MM.1S (cell line): ENCODE results near the gene MYL4.

ENCODE experiments used
- DNase-seq: peaks from one replicate; pipeline ENCODE4 v3.0.0-alpha.2; 2015
- H2AFZ ChIP-seq: fragments of 300-600 bp; sonication (generic); 2 replicates; pipeline ENCODE4 v1.6.0; 2016; ENCODE audit warnings: antibody characterized with exemption, low read length
- H3F3A ChIP-seq: fragments of 300-600 bp; sonication (generic); 2 replicates; pipeline ENCODE4 v1.6.1; 2016; ENCODE audit warnings: mild to moderate bottlenecking, antibody characterized with exemption, low read length, moderate library complexity, mixed read lengths; ENCODE audit not compliant: insufficient read depth
- H3K27ac ChIP-seq: fragments of 300-600 bp; sonication (generic); 2 replicates; pipeline ENCODE4 v1.5.1; 2016; ENCODE audit warnings: mild to moderate bottlenecking, low read length
- H3K27me3 ChIP-seq: fragments of 300-600 bp; sonication (generic); replicated peaks from 2 replicates; pipeline ENCODE4 v1.6.0; 2016; ENCODE audit warnings: low read length; ENCODE audit not compliant: insufficient read depth
- H3K36me3 ChIP-seq: fragments of 300-600 bp; sonication (generic); replicated peaks from 2 replicates; pipeline ENCODE4 v1.6.1; 2016; ENCODE audit warnings: mild to moderate bottlenecking, low read length, mixed read lengths; ENCODE audit not compliant: insufficient read depth
- H3K4me1 ChIP-seq: fragments of 300-600 bp; sonication (generic); 2 replicates; pipeline ENCODE4 v1.6.1; 2016; ENCODE audit warnings: low read length, mixed read lengths
- H3K4me2 ChIP-seq: fragments of 300-600 bp; sonication (generic); 2 replicates; pipeline ENCODE4 v1.6.0; 2016; ENCODE audit warnings: low read depth, low read length
- H3K4me3 ChIP-seq: fragments of 300-600 bp; sonication (generic); 2 replicates; pipeline ENCODE4 v1.5.1; 2016; ENCODE audit warnings: low read length, mixed read lengths
- H3K79me2 ChIP-seq: fragments of 300-600 bp; sonication (generic); 2 replicates; pipeline ENCODE4 v1.6.1; 2016; ENCODE audit warnings: mixed run types, low read length, mixed read lengths
- H3K9ac ChIP-seq: fragments of 300-600 bp; sonication (generic); 2 replicates; pipeline ENCODE4 v1.6.1; 2016; ENCODE audit warnings: low read length, mixed read lengths
- H3K9me2 ChIP-seq: fragments of 300-600 bp; sonication (generic); replicated peaks from 2 replicates; pipeline ENCODE4 v1.6.1; 2016; ENCODE audit warnings: mild to moderate bottlenecking, low read length, mixed read lengths; ENCODE audit not compliant: insufficient read depth
- H3K9me3 ChIP-seq: fragments of 300-600 bp; sonication (generic); replicated peaks from 2 replicates; pipeline ENCODE4 v1.6.1; 2016; ENCODE audit warnings: mild to moderate bottlenecking, low read length, mixed read lengths; ENCODE audit not compliant: insufficient read depth
- H4K20me1 ChIP-seq: fragments of 300-600 bp; sonication (generic); 2 replicates; pipeline ENCODE4 v1.6.1; 2016; ENCODE audit warnings: mild to moderate bottlenecking, low read length, moderate library complexity, mixed read lengths; ENCODE audit not compliant: insufficient read depth
- EZH2 ChIP-seq: fragments of 300-600 bp; sonication (generic); optimal IDR thresholded peaks from 2 replicates; pipeline ENCODE3; 2017; ENCODE audit warnings: low read depth, mild to moderate bottlenecking, antibody characterized with exemption, low read length, mixed read lengths
- EZH2phosphoT487 ChIP-seq: fragments of 300-600 bp; sonication (generic); IDR thresholded peaks from 2 replicates; pipeline ENCODE4 v1.6.1; 2018; ENCODE audit warnings: antibody characterized with exemption, low read length
- TF ChIP-seq, protein P1 (sequence below): fragments of 300-600 bp; sonication (generic); IDR thresholded peaks from 2 replicates; pipeline ENCODE4 v1.5.1; 2016; ENCODE audit warnings: antibody characterized with exemption, low read length, mixed read lengths

MYL4 gene

DNA sequence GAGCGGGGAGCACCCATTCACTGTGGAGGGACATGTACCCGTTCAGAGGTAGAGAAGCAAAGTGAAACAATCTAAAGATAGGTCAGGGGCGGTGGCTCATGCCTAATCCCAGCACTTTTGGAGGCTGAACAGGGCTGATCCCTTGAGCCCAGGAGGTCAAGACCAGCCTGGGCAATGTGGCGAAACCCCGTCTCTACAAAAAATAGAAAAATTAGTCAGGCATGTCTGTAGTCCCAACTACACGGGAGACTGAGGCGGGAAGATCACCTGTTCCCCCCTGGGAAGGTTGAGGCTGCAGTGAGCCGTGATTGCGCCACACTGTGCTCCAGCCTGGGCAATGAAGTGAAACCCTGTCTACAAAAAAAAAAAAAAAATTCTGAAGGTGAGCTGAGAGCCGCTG lies 21.7 kb downstream of the MYL4 start:
- Histone ChIP-seq H3K9ac (peak overlapping the region; percentile 20; the same call in 1 of the 2 replicates), H3K79me2 (no peaks in the 10 kb centered on the region), H3K27me3 (no peaks in the 10 kb centered on the region), H3K9me2 (no peaks in the 10 kb centered on the region), H3K4me2 (peak overlapping the region; percentile 97), H4K20me1 (no peaks in the 10 kb centered on the region), H3K36me3 (no peaks in the 10 kb centered on the region), H3K4me1 (peaks cover 8% of the 10 kb centered on the region), H2AFZ (peak overlapping the region; percentile 84), H3K27ac (no peak overlapping the region), H3K4me3 (peak overlapping the region; percentile 64), H3K9me3 (no peaks in the 10 kb centered on the region), H3F3A (no peaks in the 10 kb centered on the region)
- no peak for TF ChIP-seq EZH2phosphoT487
- peak; percentile 39 for DNase-seq

DNA sequence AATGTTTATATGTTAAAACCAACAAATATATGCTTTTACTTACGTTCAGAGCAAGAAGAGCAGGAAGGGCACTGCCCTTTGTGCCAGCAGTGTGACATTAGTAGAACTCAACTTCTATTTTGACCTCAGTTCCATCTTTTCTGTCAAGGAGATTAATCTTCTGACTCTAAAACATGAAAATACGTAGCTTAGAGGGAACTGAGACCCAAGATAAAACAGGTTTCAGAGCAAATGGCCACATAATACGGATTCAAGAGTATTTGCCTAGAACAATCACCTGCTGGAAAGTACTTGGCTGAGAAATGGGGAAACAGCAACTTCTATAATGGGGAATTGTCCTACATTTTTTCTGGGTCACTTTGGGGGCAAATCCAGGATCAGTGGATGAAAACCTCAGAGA lies 22.2 kb downstream of the MYL4 start:
- peak overlapping the region; percentile 97 for H3K4me2 ChIP-seq
- TF ChIP-seq EZH2phosphoT487 (no peak), EZH2 (no peak)
- TF ChIP-seq, protein P1, sequence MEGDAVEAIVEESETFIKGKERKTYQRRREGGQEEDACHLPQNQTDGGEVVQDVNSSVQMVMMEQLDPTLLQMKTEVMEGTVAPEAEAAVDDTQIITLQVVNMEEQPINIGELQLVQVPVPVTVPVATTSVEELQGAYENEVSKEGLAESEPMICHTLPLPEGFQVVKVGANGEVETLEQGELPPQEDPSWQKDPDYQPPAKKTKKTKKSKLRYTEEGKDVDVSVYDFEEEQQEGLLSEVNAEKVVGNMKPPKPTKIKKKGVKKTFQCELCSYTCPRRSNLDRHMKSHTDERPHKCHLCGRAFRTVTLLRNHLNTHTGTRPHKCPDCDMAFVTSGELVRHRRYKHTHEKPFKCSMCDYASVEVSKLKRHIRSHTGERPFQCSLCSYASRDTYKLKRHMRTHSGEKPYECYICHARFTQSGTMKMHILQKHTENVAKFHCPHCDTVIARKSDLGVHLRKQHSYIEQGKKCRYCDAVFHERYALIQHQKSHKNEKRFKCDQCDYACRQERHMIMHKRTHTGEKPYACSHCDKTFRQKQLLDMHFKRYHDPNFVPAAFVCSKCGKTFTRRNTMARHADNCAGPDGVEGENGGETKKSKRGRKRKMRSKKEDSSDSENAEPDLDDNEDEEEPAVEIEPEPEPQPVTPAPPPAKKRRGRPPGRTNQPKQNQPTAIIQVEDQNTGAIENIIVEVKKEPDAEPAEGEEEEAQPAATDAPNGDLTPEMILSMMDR, result no peak
- H2AFZ ChIP-seq, result 0 out of 2 replicates have a peak overlapping the region, but pooled peaks have one; percentile 84

DNA sequence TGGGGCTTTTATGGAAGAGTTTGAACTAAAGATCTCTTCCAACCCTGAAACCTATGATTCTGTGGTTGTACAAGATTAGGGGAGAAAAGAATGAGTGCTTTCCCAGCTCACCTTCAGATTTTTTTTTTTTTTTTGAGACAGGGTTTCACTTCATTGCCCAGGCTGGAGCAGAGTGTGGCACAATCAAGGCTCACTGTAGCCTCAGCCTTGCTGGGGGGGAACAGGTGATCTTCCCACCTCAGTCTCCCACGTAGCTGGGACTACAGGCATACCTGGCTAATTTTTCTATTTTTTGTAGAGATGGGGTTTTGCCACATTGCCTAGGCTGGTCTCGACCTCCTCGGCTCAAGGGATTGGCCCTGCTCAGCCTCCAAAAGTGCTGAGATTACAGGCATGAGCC lies 22.7 kb downstream of the MYL4 start:
- peaks cover 8% of the 10 kb centered on the region for H3K4me1 ChIP-seq
- no peaks in the 10 kb centered on the region for H3K79me2 ChIP-seq
- H3K4me3 ChIP-seq, result no peak overlapping the region
- TF ChIP-seq EZH2phosphoT487 (no peak), EZH2 (no peak)
- TF ChIP-seq, protein P1, result no peak
- no peaks in the 10 kb centered on the region for H3K36me3 ChIP-seq
- DNase-seq, result no peak
- no peak overlapping the region for H3K4me2 ChIP-seq
- H3K27me3 ChIP-seq, result no peaks in the 10 kb centered on the region
- H4K20me1 ChIP-seq, result no peaks in the 10 kb centered on the region
- H3K27ac ChIP-seq, result no peak overlapping the region
- H3K9ac ChIP-seq, result no peak overlapping the region
- no peak overlapping the region for H2AFZ ChIP-seq
- H3F3A ChIP-seq, result no peaks in the 10 kb centered on the region
- H3K9me2 ChIP-seq, result no peaks in the 10 kb centered on the region
- H3K9me3 ChIP-seq, result no peaks in the 10 kb centered on the region

More for the DNA sequence above, 22.2 kb downstream of the MYL4 start:
- peak overlapping the region; percentile 64 for H3K4me3 ChIP-seq
- H3K36me3 ChIP-seq, result no peaks in the 10 kb centered on the region
- no peak overlapping the region; the same call in 1 of the 2 replicates for H3K9ac ChIP-seq
- no peak overlapping the region for H3K27ac ChIP-seq
- H3K9me2 ChIP-seq, result no peaks in the 10 kb centered on the region
- no peaks in the 10 kb centered on the region for H3K27me3 ChIP-seq
- H3K4me1 ChIP-seq, result peaks cover 8% of the 10 kb centered on the region
- DNase-seq, result no peak
- H3K79me2 ChIP-seq, result no peaks in the 10 kb centered on the region
- H3K9me3 ChIP-seq, result no peaks in the 10 kb centered on the region
- no peaks in the 10 kb centered on the region for H3F3A ChIP-seq
- H4K20me1 ChIP-seq, result no peaks in the 10 kb centered on the region

DNA sequence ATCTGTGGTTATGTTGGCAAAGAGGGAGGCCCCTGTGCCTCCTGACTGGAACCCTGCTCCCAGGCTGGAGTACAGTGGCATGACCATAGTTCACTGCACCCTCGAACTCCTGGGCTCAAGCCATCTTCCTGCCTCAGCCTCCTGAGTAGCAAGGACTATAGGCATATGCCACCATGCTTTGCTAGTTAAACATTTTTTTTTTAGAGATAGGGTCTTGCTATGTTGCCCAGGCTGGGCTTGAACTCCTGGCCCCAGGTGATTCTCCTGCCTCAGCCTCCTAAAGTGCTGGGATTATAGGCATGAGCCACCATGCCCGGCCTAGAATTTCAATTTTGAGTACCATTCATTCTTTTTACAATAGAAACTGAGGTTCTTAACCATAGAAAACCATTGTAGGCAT lies 23.3 kb downstream of the MYL4 start:
- Histone ChIP-seq H3F3A (no peaks in the 10 kb centered on the region), H3K27ac (no peak overlapping the region), H3K9me2 (no peaks in the 10 kb centered on the region), H3K79me2 (no peaks in the 10 kb centered on the region), H3K4me1 (peaks cover 8% of the 10 kb centered on the region), H3K9me3 (no peaks in the 10 kb centered on the region), H4K20me1 (no peaks in the 10 kb centered on the region), H3K9ac (no peak overlapping the region), H2AFZ (no peak overlapping the region), H3K4me2 (no peak overlapping the region), H3K27me3 (no peaks in the 10 kb centered on the region), H3K36me3 (no peaks in the 10 kb centered on the region), H3K4me3 (no peak overlapping the region)
- DNase-seq, result no peak
- TF ChIP-seq, protein P1, result no peak
- TF ChIP-seq EZH2phosphoT487, result no peak
- TF ChIP-seq EZH2, result no peak
